NK-92 (cell line): ENCODE data around the gene ANKRD16.
"Not testable (repeated sequence)": the region's sequence is repeated elsewhere in the genome, so short reads cannot be mapped to it uniquely, and the experiment has no call there.

Experiments
- DNase-seq: peaks from one replicate; lab custom pipeline; 2025; ENCODE audit not compliant: unreplicated experiment; lab: John Stamatoyannopoulos, UW

ANKRD16 gene

DNA sequence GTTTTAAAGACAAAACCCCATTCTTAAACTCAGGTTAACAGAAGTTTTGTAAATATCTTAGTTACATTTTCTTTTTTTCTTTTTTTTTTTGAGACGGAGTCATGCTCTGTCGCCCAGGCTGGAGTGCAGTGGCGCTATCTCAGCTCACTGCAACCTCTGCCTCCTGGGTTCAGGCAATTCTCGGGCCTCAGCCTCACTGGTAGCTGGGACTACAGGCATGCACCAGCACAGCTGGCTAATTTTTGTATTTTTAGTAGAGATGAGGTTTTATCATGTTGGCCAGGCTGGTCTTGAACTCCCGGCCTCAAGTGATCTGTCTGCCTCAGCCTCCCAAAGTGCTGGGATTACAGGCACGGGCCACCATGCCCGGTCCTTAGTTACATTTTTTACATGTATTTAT, 12.7 kb downstream of the ANKRD16 start:
- DNase-seq = not testable (repeated sequence)

DNA sequence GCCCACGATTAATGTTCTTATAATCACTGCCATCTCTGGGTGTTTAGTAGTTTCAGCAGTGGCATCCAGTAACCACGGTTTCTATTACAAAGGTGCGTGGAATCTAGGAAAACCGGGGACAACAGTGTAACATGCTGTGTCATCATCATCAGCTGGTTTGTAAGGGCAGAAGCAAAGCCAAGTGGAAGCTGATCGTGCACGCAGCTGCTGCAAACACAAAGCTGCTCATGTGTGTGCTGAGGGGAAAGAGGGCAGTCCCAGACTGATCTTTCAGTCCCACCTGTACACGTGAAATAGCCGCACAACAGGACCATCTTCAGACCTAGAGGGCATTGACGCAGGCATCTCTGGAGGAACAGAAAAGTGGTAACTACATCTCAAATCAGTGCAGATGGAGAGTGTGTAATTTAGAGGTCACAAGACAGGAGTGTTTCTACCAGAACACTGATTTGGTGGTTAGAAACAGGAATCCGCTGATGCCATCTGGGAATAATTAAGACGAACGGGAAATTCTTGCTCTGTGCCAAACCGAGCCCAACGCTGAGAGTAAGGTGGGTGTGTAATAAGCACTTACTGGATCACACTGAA, 13.4 kb downstream of the ANKRD16 start:
- DNase-seq = no peak

DNA sequence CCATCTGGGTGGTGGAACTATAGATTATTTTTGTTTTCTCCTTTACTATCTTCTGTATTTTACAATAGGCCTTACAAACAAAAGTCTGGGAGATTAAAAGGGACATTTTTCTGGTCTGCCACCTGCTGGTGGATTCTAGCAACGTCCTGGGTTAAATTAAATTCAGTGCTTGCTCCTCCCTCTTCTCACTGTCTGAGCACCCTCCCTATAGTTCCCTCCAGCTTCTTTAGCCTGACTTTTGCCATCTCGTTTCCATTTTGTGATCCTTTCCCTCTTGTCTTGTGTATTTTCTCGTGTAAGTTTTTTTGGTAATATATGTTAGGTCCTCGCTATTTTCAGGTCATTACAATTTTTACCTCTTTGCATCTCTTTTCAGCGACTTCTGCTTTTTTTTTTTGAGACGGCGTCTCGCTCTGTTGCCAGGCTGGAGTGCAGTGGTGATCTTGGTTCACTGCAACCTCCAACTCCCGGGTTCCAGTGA, 16.1 kb downstream of the ANKRD16 start:
- DNase-seq = no peak

DNA sequence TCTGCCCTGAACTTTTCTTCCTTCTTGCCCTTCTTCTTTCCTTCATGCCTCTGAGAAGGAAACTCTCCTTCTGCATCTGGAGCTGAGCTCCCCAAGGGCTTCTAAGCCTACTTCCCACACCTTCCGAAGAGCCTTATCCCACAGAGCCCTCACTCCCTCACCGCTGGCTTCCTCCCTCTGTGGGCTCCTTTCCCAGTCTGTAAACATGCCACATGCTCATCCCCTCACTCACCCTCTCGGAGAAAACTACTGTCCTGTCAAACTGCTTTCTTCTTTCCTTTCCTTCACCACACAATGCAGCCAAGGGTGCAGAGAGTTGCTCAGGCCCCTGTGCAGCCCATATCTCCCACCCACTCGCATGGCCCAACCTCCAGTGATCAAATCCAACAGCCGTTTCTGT, 18.1 kb downstream of the ANKRD16 start:
- no peak for DNase-seq

DNA sequence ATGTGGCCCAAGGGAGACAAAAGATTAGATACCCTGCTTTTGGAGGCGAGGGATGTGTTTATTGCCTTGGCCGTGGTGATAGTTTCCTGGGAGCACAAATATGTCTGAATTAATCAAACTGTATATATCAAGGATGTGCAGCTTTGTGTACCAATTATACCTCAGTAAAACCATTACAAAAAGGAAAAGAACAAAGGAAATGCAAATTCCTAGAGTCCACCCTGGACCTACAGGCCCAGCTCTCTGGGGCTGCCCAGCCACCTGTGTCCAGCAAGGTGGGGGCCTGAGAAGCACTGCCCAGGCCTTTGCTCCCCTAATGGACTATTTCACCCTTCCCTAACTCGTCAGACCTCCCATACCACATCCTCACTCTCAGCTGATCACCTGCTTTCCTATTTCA, 20.5 kb downstream of the ANKRD16 start:
- DNase-seq = no peak

DNA sequence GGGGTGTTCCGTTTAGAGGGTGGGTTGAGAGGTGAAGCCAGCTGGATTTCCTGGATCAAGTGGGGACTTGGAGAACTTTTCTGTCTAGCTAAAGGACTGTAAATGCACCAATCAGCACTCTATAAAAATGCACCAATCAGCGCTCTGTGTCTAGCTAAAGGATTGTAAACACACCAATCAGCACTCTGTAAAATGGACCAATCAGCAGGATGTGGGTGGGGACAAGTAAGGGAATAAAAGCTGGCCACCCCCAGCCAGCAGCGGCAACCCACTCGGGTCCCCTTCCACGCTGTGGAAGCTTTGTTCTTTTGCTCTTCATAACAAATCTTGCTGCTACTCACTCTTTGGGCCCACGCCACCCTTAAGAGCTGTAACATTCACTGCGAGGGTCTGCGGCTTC, 21.3 kb downstream of the ANKRD16 start:
- DNase-seq = not testable (repeated sequence)

DNA sequence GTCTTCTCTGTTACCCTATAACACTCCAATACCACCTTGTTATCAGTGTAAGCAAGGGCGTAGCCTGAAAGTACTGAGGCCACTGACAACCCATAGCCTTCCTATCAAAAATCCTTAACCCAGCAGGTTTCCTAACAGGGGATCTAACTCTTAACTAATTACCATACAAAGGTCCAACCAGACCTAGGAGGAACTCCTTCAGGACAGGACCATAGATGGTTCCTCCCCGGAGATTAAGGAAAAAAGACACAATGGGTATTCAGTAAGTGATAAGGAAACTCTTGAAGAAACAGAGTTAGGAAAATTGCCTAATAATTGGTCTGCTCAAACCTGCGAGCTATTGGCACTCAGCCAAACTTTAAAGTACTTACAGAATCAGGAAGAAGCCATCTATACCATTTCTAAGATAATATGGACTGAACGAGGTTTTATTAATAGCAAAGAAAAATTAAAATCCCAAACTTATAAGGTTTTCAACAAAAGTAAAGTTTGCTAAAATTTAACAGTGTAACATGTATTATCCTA, 22.5 kb downstream of the ANKRD16 start:
- not testable (repeated sequence) for DNase-seq

DNA sequence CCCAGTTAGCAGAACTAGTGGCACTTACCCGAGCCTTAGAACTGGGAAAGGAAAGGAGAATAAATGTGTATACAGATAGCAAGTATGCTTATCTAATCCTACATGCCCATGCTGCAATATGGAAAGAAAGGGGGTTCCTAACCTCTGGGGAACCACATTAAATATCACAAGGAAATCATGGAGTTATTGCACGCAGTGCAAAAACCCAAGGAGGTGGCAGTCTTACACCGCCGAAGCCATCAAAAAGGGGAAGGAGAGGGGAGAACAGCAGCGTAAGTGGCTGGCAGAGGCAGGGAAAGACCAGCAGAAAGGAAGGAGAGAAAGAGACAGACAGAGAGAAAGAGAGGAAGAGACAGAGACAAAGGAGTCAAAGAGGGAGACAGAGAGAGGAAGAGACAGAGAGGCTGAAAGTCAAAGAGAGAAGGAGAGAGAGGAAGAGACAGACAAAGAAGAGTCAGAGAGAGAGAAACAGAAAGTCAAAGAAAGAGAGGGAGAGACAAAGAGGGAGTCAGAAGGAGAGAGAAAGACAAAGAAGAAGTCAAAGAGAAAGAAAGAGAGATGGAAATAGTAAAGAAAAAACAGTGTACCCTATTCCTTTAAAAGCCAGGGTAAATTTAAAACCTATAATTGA, 23.1 kb downstream of the ANKRD16 start:
- DNase-seq = not testable (repeated sequence)

DNA sequence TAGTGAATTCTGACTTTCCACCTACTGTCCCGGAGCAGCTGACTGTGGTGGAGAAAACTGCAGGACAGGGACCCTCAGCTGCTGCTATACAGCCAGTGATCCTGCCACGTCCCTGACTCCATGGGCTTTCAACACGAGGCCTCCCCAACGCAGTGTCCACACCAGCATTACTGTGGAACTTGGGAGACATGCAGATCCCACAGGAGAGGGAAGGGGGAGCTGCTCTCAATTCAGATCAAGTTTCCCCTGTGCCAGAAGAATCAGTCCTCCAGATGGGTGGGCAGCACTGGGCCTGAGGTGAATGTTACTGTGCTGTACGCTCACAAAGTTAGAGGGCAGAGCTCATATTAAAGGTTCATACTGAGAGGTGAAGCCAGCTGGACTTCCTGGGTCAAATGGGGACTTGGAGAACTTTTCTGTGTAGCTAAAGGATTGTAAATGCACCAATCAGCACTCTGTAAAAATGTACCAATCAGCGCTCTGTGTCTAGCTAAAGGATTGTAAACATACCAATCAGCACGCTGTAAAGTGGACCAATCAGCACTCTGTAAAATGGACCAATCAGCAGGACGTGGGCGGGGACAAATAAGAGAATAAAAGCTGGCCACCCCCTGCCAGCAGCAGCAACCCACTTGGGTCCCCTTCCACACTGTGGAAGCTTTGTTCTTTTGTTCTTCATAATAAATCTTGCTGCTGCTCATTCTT, 26.6 kb downstream of the ANKRD16 start:
- not testable (repeated sequence) for DNase-seq

DNA sequence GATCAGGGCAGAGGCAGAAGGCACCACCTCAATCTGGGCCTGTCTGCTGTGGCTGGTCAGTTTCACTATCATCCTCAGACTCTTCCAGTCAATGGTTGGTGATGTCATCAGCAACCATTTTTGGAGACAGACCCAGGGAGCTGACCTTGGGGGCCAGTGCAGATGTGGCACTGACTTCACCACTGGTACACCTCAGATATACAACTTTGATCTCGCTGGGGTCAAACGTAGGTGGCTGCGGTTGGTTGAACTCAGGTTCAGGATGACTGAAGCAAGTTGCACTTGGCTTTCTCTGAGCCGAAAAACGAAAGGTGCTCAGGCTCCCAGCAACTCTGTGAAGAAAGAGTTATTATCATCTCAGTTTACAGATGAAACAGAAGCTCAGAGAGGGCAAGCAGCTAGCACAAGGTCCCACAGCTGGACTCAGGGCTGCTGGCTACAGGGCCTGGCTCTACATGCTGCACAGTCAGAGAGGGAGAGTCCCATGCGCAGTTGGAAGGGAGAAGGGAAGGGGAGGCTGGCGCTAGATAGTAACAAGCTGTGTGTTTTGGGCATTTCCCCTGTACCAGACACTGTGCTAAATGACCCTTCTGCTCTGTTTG, 27.2 kb downstream of the ANKRD16 start:
- DNase-seq = no peak

DNA sequence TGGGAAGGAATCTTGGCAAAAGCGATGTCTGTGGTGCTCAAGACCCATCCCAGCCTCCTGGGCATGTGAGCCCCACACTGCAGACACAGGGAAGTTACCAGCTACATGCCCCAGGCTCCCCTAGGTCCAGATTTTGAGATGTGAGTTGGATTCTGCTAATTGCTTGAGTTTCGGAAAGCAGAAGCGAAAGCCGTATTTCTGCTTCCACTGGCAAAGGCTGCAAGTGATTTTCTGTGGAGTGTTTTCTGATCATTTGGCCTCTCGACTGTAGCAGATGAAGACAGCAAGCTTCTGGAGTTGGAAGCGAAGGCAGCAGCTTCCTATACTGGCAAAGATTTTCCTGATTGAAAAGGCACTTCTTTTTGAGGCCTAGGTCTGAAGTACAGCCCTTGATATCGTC, 29.6 kb downstream of the ANKRD16 start:
- no peak for DNase-seq

DNA sequence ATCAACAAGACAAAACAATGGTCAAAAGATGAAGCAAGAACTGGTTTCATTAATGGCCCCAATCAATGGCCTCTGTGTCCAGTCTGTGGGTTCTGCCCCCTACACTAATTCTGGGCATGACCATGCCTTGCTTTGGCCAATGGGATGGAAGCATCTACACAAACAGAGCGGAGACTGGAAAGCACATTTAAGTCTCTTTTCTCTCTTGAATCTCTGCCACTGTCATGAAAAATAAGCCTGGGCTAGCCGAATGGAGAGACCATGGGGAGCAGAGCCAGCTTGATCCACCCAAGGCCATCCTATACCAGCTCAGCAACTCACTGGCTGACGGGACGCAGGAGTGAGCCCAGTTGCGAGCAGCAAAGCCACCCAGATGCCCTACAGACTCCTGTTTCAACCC, 30.9 kb downstream of the ANKRD16 start:
- no peak for DNase-seq

DNA sequence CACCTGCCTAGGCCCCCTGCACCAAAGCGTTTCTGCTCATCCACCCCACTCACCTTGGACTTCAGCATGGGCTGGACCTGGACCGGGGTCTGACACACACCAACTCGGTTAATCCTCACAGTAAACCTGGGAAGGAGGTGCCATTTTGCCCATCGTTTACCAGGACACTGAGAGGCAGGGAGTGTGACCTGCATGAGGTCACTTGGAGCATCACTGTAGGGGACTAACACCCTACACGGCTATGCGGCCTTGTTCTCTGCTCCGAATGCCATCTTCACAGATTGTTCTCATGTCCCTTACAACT, 33.0 kb downstream of the ANKRD16 start:
- DNase-seq = no peak

DNA sequence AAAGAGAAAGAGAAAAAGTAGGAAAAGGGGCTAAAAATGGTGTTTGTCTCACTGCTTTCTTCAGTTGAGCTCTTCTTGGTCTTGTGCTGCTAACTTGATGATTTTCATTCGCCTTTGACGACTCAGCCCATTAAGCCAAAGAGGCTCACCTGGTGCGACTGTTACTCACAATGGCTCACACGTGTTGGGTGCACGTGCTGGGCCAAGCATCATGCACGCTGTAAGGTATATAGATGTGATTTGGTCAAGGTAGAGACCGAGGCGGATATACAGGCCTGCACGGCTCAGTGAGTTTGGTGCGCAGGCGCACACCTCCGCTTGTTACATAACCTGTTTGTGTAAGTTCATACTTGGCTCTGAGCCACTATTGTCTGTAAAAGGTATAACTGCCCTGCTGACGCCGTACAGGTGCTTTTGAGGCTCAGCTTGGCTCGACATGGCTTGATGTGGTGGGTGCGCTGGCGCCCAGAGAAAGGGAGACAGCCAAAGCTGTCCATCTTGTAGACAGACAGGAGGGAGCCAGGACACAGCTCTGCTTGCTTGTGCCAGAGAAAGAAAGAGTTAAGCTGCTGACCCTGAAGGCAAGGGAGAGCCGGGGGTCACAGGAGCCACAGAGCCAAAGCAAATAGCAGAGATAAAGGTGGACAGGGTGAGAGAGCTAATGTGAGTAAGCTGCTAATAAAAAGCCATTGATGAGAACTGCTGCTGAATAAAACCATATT, 33.6 kb downstream of the ANKRD16 start:
- no peak for DNase-seq

DNA sequence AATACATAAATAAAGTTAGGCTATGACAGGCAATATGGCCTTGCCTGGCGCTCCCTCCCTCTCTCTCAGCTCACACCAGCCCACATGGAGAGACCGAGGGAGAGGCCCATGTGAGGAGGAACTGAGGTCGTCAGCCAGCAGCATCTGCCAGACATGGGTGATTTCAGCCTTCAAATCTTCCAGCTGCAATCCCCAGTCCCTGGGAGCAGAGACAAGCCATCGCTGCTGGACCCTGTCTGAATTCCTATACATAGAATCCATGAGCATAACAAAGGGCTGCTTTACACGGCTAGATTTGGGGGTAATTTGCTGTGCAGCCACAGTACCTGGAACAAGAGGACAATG, 35.6 kb downstream of the ANKRD16 start:
- no peak for DNase-seq

DNA sequence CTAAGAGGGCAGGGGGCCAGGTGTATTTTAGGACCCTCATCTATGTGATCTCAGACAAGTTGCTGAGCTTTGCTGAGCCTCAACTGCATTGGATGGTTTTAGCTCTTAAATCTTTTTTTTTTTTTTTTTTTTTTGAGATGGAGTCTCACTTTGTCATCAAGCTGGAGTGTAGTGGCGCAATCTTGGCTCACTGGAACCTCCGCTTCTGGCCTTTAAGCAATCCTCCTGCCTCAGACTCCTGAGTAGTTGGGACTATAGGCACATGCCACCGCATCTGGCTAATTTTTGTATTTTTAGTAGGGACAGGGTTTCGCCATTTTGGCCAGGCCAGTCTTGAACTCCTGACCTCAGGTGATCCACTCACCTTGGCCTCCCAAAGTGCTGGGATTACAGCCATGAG, 43.0 kb downstream of the ANKRD16 start:
- not testable (repeated sequence) for DNase-seq

DNA sequence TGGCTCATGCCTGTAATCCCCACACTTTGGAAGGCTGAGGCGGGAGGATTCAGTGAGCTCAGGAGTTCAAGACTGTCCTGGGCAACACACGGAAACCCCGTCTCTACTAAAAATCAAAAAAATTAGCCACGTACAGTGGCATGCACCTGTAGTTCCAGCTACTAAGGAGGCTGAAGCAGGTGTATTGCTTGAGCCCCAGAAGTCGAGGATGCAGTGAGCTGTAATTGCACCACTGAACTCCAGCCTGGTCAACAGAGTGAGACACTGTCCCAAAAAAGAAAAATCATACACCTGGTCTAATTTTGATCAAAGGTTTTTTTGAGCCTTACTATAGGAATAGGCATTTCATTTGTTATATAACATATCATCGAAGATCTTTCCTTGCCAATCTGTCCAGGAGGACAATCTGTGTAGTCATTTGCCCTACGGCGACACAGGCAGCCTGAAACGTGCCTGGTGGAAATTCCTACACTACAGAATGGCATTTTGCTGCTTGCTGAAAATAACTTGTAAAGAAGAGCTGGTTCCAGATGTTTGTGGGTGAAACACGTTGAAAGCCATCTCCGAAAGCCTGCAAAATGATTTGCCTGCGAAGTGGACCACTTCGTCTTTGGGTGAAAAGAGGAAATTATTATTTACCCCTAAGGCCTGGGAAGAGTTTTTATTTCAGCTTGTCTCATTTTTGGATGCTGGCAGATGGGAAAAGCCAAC, 45.2 kb downstream of the ANKRD16 start:
- DNase-seq = no peak

DNA sequence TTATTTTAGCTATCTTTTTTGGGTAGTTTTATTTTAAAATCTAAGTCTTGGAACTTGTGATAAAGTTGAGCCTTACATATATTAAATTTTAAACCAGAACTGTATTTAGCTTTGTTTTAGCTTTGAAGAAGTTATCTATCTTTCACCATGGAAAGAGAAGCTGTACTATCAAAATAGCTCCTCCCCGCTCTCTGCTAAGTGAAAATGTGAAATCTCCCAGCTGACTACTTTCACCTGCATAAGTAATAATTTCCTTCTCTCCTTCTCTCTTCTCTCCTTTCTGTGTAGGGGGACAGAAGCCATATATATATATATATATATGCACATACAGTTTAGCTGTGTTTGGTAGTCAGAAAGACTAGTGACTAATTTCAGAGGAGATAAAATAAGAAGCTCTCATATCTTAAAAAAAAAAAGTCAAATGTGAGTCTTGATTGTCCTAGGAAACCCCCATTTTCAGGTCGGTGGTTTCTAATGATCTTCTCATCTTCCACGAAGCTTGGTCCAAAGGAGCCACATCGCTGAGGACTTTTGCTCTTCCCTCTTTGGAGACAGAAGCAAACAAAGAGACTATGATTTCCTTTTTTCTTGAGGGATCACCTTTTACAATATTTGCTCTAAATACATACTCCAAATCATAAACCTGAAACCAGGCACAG, 45.9 kb downstream of the ANKRD16 start:
- no peak for DNase-seq

DNA sequence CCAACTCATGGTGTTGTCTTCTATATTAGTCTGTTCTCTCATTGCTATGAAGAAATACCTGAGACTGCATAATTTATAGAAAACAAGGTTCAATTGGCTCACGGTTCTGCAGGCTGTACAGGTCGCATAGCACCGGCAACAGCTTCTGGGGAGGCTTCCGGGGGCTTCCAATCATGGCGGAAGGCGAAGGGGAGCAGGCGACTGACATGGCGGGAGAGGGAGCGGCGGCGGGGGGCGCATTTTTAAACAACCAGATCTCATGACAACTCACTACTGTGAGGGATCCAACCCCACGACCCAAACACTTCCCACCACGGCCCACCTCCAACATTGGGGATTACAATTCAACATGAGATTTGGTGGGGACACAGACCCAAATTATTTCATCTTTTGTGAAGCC, 47.7 kb downstream of the ANKRD16 start:
- no peak for DNase-seq
